Left lung (tissue), 10 donors: Measurements from ENCODE around the gene ADAP1. TPM values are rescaled to one million over a fixed set of nuclear protein-coding genes. Genes with fewer than 3 reads are reported as not detected.
"Not testable (repeated sequence)": the region's sequence is repeated elsewhere in the genome, so short reads cannot be mapped to it uniquely, and the experiment has no call there.

ENCODE experiments used
- ATAC-seq: fragments of 200-7000 bp; cut with Tn5 transposase; one replicate; pipeline ENCODE4 v1.9.1; 2020; ENCODE audit warnings: moderate library complexity
- DNase-seq, 4 donors: peaks; one replicate each; pipeline ENCODE4 v3.0.0-alpha.2; 2013 to 2020
- H3K27ac ChIP-seq, 2 donors: fragments of 200-600 bp; sonication (generic) in 1 of 2; one replicate each; pipeline versions ENCODE4 v1.5.0 to v1.8.0; 2020 to 2021
- H3K27me3 ChIP-seq, 2 donors: fragments of 200-600 bp; sonication (generic) in 1 of 2; one replicate each; pipeline versions ENCODE4 v1.5.0 to v1.8.0; 2020 to 2021
- H3K36me3 ChIP-seq, 2 donors: fragments of 200-600 bp; sonication (generic) in 1 of 2; one replicate each; pipeline versions ENCODE4 v1.5.0 to v1.8.0; 2020 to 2021
- H3K4me1 ChIP-seq, 2 donors: fragments of 200-600 bp; one replicate each; pipeline ENCODE4 v1.8.0; 2021
- H3K4me3 ChIP-seq, 2 donors: fragments of 200-600 bp; sonication (generic) in 1 of 2; one replicate each; pipeline versions ENCODE4 v1.5.0 to v1.8.0; 2020 to 2021; ENCODE audit warnings: mild to moderate bottlenecking in 1 of 2
- H3K9me3 ChIP-seq, 2 donors: fragments of 200-600 bp; sonication (generic) in 1 of 2; one replicate each; pipeline versions ENCODE4 v1.5.0 to v1.8.0; 2020 to 2021
- CTCF ChIP-seq, 2 donors: fragments of 200-600 bp; sonication (generic) in 1 of 2; IDR thresholded peaks; one replicate each; pipeline versions ENCODE4 v1.5.0 to v1.8.0; 2021; ENCODE audit warnings: antibody characterized with exemption in 2 of 2
- intact Hi-C, 2 donors: fragments of 100-400 bp; cut with DNase I; formaldehyde crosslinking; loops; one replicate each; pipeline versions ENCODE4 v1.11.2 to v1.14.2; 2022
- polyA plus RNA-seq, 6 donors: library from polyadenylated mRNA; unstranded; fragments of 120-200 nt; gene quantifications; one replicate each; pipeline ENCODE4 v1.2.1, GENCODE V29; 2013; ENCODE audit not compliant: insufficient read length in 6 of 6
- total RNA-seq, 2 donors: library from RNA; stranded (reverse); fragmentation: NEBNext Ultra II Directional; extraction: Animal tissue kit (Norgen Biotek cat#: 25700); gene quantifications; one replicate each; pipeline ENCODE4 v1.2.1, GENCODE V29; 2021
- donor health status: DM: no; HTN: yes; CAD: no.
- donor health status: DM: no; HTN: no; CAD: no.

Gene ADAP1
- total and polyA plus RNA-seq, 8 donors = 5.1 to 35.1 (median 8.5) TPM

GRCh38 chr7:963236-964078 lies 9.0 kb upstream of the ADAP1 start:
- intact Hi-C loops = no loop called here
- DNase-seq (peak in 1 of 4 donors; percentile 73), ATAC-seq (no peak)
- H3K27ac ChIP-seq = no peak overlapping the region
- no peak for TF ChIP-seq CTCF (IDR thresholded peaks at IDR 0.05)
- H3K4me1 ChIP-seq = peaks cover 6 to 46% of the 10 kb centered on the region in 2 donors
- no peak overlapping the region for H3K4me3 ChIP-seq
- no peaks in the 10 kb centered on the region for H3K9me3 ChIP-seq
- peaks cover 0 to 22% of the 10 kb centered on the region in 2 donors for H3K36me3 ChIP-seq
- peaks cover 0 to 28% of the 10 kb centered on the region in 2 donors for H3K27me3 ChIP-seq

GRCh38 chr7:962401-963081 lies 8.1 kb upstream of the ADAP1 start:
- no peak overlapping the region for H3K4me3 ChIP-seq
- ATAC-seq (no peak), DNase-seq (peak in 1 of 4 donors; percentile 55)
- H3K9me3 ChIP-seq = no peaks in the 10 kb centered on the region
- no peak for TF ChIP-seq CTCF (IDR thresholded peaks at IDR 0.05)
- H3K4me1 ChIP-seq = peaks cover 6 to 51% of the 10 kb centered on the region in 2 donors
- intact Hi-C loops = no loop called here
- H3K36me3 ChIP-seq = peaks cover 0 to 13% of the 10 kb centered on the region in 2 donors
- H3K27ac ChIP-seq = no peak overlapping the region
- H3K27me3 ChIP-seq = peaks cover 0 to 37% of the 10 kb centered on the region in 2 donors

GRCh38 chr7:961546-962400 lies 7.3 kb upstream of the ADAP1 start:
- H3K4me1 ChIP-seq = peaks cover 6 to 54% of the 10 kb centered on the region in 2 donors
- no peak overlapping the region for H3K4me3 ChIP-seq
- H3K27me3 ChIP-seq = peaks cover 0 to 45% of the 10 kb centered on the region in 2 donors
- peak in 1 of 4 donors; percentile 39 for DNase-seq
- no peak for ATAC-seq
- no peak overlapping the region for H3K27ac ChIP-seq
- TF ChIP-seq CTCF (IDR thresholded peaks at IDR 0.05) = no peak
- H3K36me3 ChIP-seq = peaks cover 0 to 6% of the 10 kb centered on the region in 2 donors
- intact Hi-C loops = no loop called here
- no peaks in the 10 kb centered on the region for H3K9me3 ChIP-seq

GRCh38 chr7:960972-961371 lies 6.5 kb upstream of the ADAP1 start:
- H3K36me3 ChIP-seq, ATAC-seq, H3K9me3 ChIP-seq, intact Hi-C loops, H3K27ac ChIP-seq, H3K4me3 ChIP-seq: not testable (repeated sequence)
- peak in 1 of 4 donors; percentile 34 for DNase-seq
- Histone ChIP-seq H3K4me1 (peaks cover 6 to 46% of the 10 kb centered on the region in 2 donors), H3K27me3 (peaks cover 0 to 51% of the 10 kb centered on the region in 2 donors)

- no peak for ATAC-seq
- intact Hi-C loops = no loop called here
- no peak for TF ChIP-seq CTCF (IDR thresholded peaks at IDR 0.05)
- Histone ChIP-seq H3K36me3 (no peaks in the 10 kb centered on the region), H3K27ac (no peak overlapping the region), H3K4me1 (peaks cover 6 to 40% of the 10 kb centered on the region in 2 donors), H3K9me3 (no peaks in the 10 kb centered on the region), H3K4me3 (no peak overlapping the region), H3K27me3 (peaks cover 0 to 57% of the 10 kb centered on the region in 2 donors)
- DNase-seq = peak in 1 of 4 donors; percentile 58
Observed at GRCh38 chr7:960269-960871, 5.9 kb upstream of the ADAP1 start.

- H3K9me3 ChIP-seq, H3K4me3 ChIP-seq, H3K27ac ChIP-seq, DNase-seq, intact Hi-C loops, H3K36me3 ChIP-seq, ATAC-seq: not testable (repeated sequence)
- Histone ChIP-seq H3K27me3 (peaks cover 0 to 63% of the 10 kb centered on the region in 2 donors), H3K4me1 (peaks cover 5 to 39% of the 10 kb centered on the region in 2 donors)
Observed at GRCh38 chr7:959740-960139, 5.3 kb upstream of the ADAP1 start.
